Fibroblast of skin of left biceps (primary cell): ENCODE measurements around the gene SMC1A.

Experiments used
- DNase-seq, 2 experiments: peaks; one replicate each; pipeline ENCODE4 v3.0.0-alpha.2; 2013; ENCODE audit warnings: low read depth in 2 of 2

Gene SMC1A

GRCh38 chrX:53340852-53341645, 81.4 kb downstream of the SMC1A start:
- DNase-seq = no peak

GRCh38 chrX:53337101-53337500, 85.4 kb downstream of the SMC1A start:
- no peak for DNase-seq

GRCh38 chrX:53333853-53334252, 88.6 kb downstream of the SMC1A start:
- DNase-seq = no peak

DNA sequence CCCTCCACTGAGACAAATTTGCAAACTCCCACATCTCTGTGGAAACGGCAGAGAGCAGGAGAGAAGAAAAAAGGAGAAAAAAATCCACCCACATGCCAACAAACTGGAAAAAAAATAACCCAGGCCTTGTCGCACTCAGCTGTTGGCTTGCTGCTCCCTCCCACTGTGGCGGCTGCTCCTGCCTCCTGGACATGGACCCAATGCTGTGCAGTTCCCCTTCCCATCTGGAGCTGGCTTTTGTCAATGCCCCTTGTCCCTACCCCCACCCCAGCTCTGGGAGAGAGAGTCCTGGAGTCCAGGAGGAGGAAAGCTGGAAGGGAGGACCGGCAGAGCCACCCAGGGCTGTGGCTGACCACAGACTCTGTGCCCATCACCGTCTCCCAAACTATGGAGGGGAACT, 90.2 kb downstream of the SMC1A start:
- DNase-seq = no peak

DNA sequence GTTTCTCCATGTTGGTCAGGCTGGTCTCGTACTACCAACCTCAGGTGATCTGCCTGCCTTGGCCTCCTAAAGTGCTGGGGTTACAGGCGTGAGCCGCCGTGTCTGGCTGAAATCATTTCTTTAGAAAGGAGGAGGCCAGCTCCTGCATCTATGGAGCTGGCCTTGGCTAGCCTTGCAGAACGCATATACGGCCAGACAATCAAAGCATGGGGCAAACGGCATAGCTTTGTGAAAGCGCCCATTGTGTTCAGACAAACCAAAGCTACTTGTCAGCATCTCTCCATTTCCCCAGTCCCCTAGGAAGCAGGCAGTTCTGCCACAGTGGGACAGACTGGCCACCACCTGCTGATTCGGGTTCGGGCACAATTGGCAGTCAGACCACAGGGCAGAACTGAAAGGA, 92.1 kb downstream of the SMC1A start:
- DNase-seq = no peak

DNA sequence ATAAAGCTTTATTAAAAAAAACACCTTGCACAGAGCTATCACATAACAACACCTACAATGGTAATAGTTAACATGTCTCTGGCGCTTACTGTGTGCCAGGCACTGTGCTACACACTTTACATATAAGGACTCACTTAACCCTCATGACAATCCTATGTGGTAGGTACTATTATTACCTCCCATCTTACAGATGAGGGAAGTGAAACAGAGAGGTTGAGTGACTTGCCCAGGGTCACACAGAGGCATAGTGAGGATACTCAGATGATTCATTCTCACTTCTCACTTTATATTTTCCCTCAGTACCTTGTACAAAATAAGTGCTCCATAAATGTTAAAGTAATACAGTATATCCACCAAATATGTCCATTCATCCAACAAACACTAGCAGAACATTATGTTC, 97.7 kb downstream of the SMC1A start:
- no peak for DNase-seq
